ENCODE data around the gene VSX1. TPM values are rescaled to one million over a fixed set of nuclear protein-coding genes. Genes with fewer than 3 reads are reported as not detected.

Gene VSX1
- total and polyA plus RNA-seq, 2 of the 4 experiments (the other 2 are of a cell fraction), result not detected

GRCh38 chr20:25039697-25040437 lies 42.1 kb downstream of the VSX1 start:
- no peak overlapping the region for H2BK5ac ChIP-seq (ENCODE audit: low read depth, low read length, poor library complexity, severe bottlenecking)
- no peak overlapping the region for H3K4me3 ChIP-seq (ENCODE audit: insufficient read depth, low read depth, low read length)
- H3K4ac ChIP-seq (ENCODE audit: low read depth, low read length), result no peak overlapping the region
- WGBS, 2 experiments (ENCODE audit: extremely low coverage in 2 of 2, insufficient read length in 1 of 2), result 0% methylated on average over 2 of the region's 9 CpGs; no CpG with 5 or more reads in 1 of the 2 experiments
- no peaks in the 10 kb centered on the region for H3K79me1 ChIP-seq (ENCODE audit: low read depth in 1 of 2, low read length in 2 of 2)
- dilution Hi-C loops (cut with HindIII; ENCODE audit: low sequenced_read_pairs, unreplicated experiment) (no loop called here), in situ Hi-C loops (cut with MboI; ENCODE audit: low sequenced_read_pairs) (no loop called here), intact Hi-C loops (cut with micrococcal nuclease) (loop anchor here (2.0 kb wide), 1 partner anchor 39 kb away; no protein-coding TSS in a partner anchor)
- peak overlapping the region; percentile 14 for H2AFZ ChIP-seq (replicated peaks; ENCODE audit: low read length, poor library complexity)
- H3K36me3 ChIP-seq (ENCODE audit: control insufficient read depth, insufficient read depth, low read length), result no peaks in the 10 kb centered on the region
- H3K9me3 ChIP-seq (ENCODE audit: control insufficient read depth, insufficient read depth, low read length), result no peaks in the 10 kb centered on the region
- H4K20me1 ChIP-seq (ENCODE audit: insufficient read depth, low read length), result no peaks in the 10 kb centered on the region; the same call in 1 of the 2 replicates
- H2BK20ac ChIP-seq (ENCODE audit: low read depth, low read length), result no peak overlapping the region
- H4K5ac ChIP-seq (ENCODE audit: low read depth, low read length), result no peak overlapping the region
- BruUV-seq (replicated peaks), result no TSS peak
- H3K4me2 ChIP-seq (ENCODE audit: low read depth, low read length), result peak overlapping the region; percentile 1; the same call in 1 of the 2 replicates
- ATAC-seq (ENCODE audit: low read depth) (peak; percentile 73), DNase-seq (peak; percentile 44)
- H3K9me1 ChIP-seq (ENCODE audit: insufficient read depth, low read length), result peaks cover 3% of the 10 kb centered on the region; the same call in 1 of the 2 replicates
- H4K8ac ChIP-seq (ENCODE audit: low read depth in 2 of 2, low read length in 2 of 2), result no peak overlapping the region
- POLR2A ChIA-PET (ENCODE audit: unreplicated experiment), result no interaction called here
- H3K27me3 ChIP-seq (ENCODE audit: control insufficient read depth, insufficient read depth, low read length), result peaks cover 8% of the 10 kb centered on the region
- no peak overlapping the region for H3K23ac ChIP-seq (ENCODE audit: low read depth, low read length)
- CTCF ChIA-PET, result interaction anchor here (1.0 kb wide), 1 partner anchor 20 kb away, joined by 3 read pairs; no protein-coding TSS in a partner anchor
- no peak overlapping the region; the same call in 1 of the 2 replicates for H3K18ac ChIP-seq (ENCODE audit: low read depth, low read length)
- H3K14ac ChIP-seq (replicated peaks; ENCODE audit: low read depth, low read length), result no peak overlapping the region
- no peak overlapping the region for H2BK15ac ChIP-seq (ENCODE audit: low read depth, low read length)
- no peak overlapping the region for H2BK120ac ChIP-seq (ENCODE audit: low read depth, low read length)
- no peak overlapping the region for H3K9ac ChIP-seq (ENCODE audit: low read depth, low read length)
- no peak overlapping the region for H4K91ac ChIP-seq (ENCODE audit: insufficient read depth, low read depth, low read length)
- H3K27ac ChIP-seq (ENCODE audit: insufficient read depth, low read length), result peak overlapping the region; percentile 46; the same call in 1 of the 2 replicates
- H3K4me1 ChIP-seq (ENCODE audit: control insufficient read depth, insufficient read depth, low read length), result peaks cover 7% of the 10 kb centered on the region; the same call in 1 of the 2 replicates
- H2AK5ac ChIP-seq (ENCODE audit: low read depth, low read length), result no peak overlapping the region
- H2AK9ac ChIP-seq (replicated peaks; ENCODE audit: low read depth, low read length, poor library complexity), result peak overlapping the region; percentile 23
- no peak for TF ChIP-seq CHD1 (IDR thresholded peaks at IDR 0.05; ENCODE audit: low read depth, low read length)
- no peak overlapping the region for H3K56ac ChIP-seq (ENCODE audit: extremely low read depth, insufficient read depth, low read length)

Data from IMR-90 (cell line).